Epithelial cell of esophagus (primary cell): ENCODE results near the gene SLC30A1.

Source experiments
- DNase-seq: peaks from one replicate; pipeline ENCODE4 v3.0.0; 2010; ENCODE audit warnings: low read depth
- H3K4me3 ChIP-seq: 2 replicates; pipeline ENCODE4 v1.5.1; 2011; ENCODE audit warnings: mild to moderate bottlenecking, low read length, control low read depth
- CTCF ChIP-seq: IDR thresholded peaks from 2 replicates; pipeline ENCODE4 v1.5.1; 2011; ENCODE audit warnings: low read depth, mild to moderate bottlenecking, low read length, control low read depth, inconsistent platforms; ENCODE audit not compliant: insufficient read depth; ENCODE audit errors: missing control alignments

Gene SLC30A1

DNA sequence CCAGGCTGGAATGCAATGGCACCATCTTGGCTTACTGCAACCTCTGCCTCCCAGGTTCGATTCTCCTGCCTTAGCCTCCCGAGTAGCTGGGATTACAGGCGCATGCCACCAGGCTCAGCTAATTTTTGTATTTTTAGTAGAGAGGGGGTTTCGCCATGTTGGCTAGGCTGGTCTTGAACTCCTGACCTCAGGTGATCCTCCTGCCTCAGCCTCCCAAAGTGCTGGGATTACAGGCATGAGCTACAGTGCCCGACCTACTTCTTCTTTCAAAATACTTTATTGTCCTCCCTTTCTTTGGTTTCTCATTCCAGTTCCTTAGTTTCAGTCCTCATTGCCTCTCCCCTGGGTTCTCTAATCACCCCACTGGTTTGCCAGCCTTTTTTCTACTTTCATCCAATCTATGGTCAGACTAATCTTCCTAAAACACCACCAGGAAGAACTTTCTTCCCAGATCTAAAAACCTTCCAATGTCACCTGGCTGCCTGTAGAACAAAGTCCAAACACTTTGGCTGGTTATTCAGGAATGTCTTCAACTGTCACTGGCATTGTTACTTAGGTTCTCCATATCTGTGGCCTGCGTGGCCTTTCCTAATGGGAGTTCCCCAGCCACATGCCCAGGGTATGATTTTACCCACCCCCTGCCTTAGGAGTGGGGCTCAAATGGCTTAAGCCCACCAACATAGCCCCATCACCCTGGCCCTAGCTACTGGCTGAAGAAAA, 29.0 kb upstream of the SLC30A1 start:
- DNase-seq = no peak
- H3K4me3 ChIP-seq = no peak overlapping the region
- no peak for TF ChIP-seq CTCF

DNA sequence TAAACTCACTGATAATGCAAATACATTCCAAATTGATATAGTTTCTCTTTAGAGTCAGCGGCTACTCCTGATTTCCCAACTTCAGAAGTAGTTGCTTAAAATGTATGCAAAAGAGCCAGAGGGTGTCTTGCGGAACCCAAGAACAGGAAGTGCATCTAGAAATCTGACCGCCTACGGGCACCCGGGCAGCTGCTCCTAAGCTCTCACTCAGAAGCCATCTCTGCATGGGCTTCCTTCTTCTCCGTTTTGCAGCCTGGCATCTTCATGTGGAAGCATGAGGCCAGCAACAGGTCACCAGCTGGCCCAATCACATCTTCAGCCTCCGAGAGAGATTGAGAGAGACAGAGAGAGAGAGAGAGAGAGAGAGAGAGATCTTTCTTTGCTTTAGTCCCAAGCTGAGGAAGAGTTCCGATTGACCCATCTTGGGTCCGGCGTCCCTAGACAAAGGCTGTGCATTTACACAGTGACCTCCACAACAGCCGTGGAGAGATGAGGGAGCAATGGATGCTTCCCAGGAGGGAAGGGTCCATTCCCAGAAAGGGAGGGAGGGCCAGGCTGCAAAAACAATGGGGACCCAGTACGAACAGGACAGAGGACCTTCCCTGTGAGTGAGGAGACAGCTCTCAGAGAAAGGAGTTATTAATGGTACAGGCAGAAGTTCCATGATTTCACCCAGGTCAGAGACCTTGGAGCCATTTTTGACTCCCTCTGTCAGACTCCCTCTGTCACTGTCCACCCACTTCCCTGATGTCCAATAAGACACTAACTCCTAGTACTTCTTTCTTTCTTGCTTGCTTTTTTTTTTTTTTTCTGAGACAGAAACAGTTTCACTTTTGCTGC, 28.2 kb upstream of the SLC30A1 start:
- no peak overlapping the region for H3K4me3 ChIP-seq
- no peak for TF ChIP-seq CTCF
- DNase-seq = no peak

- no peak overlapping the region for H3K4me3 ChIP-seq
- no peak for DNase-seq
- TF ChIP-seq CTCF = no peak
Observed at GRCh38 chr1:211606332-211606913, 27.5 kb upstream of the SLC30A1 start.

- no peak for DNase-seq
- H3K4me3 ChIP-seq = no peak overlapping the region
- TF ChIP-seq CTCF = no peak
Observed at GRCh38 chr1:211605603-211606331, 26.8 kb upstream of the SLC30A1 start.

DNA sequence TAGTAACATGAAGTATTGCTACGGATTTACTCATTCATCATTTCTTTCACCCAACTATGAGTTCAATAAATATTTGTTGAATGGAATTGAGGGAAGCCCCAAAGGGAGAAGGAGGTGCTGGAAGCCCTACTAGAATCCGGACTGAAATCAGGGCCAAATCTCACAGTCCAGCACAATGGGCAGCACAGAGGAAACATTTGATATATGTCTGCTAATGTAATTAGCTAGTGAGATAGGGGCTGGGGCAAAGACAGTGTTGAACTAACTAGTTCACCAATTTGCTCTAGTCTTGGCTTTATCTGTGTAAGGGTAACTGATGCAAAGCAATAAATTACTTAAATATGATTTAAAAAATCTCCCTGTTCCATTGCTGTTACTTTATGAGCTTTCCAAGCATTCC, 26.1 kb upstream of the SLC30A1 start:
- DNase-seq = no peak
- TF ChIP-seq CTCF = no peak
- H3K4me3 ChIP-seq = no peak overlapping the region

- H3K4me3 ChIP-seq = no peak overlapping the region
- TF ChIP-seq CTCF = no peak
- DNase-seq = no peak
Observed at GRCh38 chr1:211604548-211604947, 25.6 kb upstream of the SLC30A1 start.
